HUES64 (cell line): ENCODE measurements around the gene AGPAT2.

Source experiments
- H3K27ac ChIP-seq: 2 replicates; pipeline ENCODE4 v1.7.0; 2013; ENCODE audit warnings: low read depth, low read length, inconsistent platforms
- H3K27me3 ChIP-seq: 2 replicates; pipeline ENCODE4 v1.6.1; 2013; ENCODE audit warnings: mild to moderate bottlenecking, low read length; ENCODE audit not compliant: insufficient read depth
- H3K36me3 ChIP-seq: 2 replicates; pipeline ENCODE4 v1.6.1; 2013; ENCODE audit warnings: mild to moderate bottlenecking, low read length; ENCODE audit not compliant: insufficient read depth
- H3K4me1 ChIP-seq: 2 replicates; pipeline ENCODE4 v1.6.1; 2013; ENCODE audit warnings: mild to moderate bottlenecking, low read length, moderate library complexity; ENCODE audit not compliant: insufficient read depth
- H3K4me3 ChIP-seq: 2 replicates; pipeline ENCODE4 v1.5.1; 2013; ENCODE audit warnings: mild to moderate bottlenecking, low read length, moderate library complexity
- H3K9ac ChIP-seq: 2 replicates; pipeline ENCODE4 v1.6.1; 2013; ENCODE audit warnings: mild to moderate bottlenecking, low read depth, low read length
- H3K9me3 ChIP-seq: 2 replicates; pipeline ENCODE4 v1.6.1; 2013; ENCODE audit warnings: low read depth, low read length; ENCODE audit not compliant: insufficient read depth
- WGBS: fragments of 150-250, 120-280 bp; methylation state at CpG from one replicate; pipeline ENCODE4 v1.1.7; 2013; ENCODE audit warnings: missing lambda C conversion rate; 5-methylcytosine and 5-hydroxymethylcytosine counted together

The AGPAT2 gene

DNA sequence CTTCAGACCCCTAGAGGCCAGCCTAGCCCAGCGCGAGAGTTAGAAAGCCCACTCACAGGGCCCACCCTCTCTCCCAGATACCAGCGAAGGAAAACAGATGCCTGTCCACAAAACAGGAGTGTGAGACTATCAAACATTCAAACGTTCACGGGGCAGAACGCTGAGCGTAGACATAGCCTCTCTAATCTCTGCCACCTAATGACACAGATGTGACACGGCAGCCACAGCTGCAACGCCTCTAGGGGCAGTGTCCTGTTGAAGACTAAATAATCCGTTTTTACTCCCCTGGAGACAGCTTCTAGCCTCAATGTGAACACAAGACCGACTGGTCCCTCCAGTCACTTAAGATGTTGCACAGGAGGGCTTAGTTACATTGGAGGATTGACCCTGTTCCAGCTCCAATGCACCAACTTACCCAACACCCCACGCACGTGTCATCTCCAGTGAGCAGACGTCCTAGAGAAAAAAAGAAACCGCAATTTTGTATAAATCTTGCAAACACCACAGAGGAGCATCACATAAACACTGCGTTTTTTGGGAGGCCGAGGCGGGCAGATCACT lies 39.5 kb upstream of the AGPAT2 start:
- Histone ChIP-seq H3K4me3 (peak overlapping the region; percentile 95), H3K36me3 (peaks cover 50% of the 10 kb centered on the region), H3K9ac (peak overlapping the region; percentile 92), H3K9me3 (no peaks in the 10 kb centered on the region), H3K27ac (peak overlapping the region; percentile 4; the same call in 1 of the 2 replicates), H3K4me1 (no peaks in the 10 kb centered on the region; the same call in 1 of the 2 replicates), H3K27me3 (peaks cover 13% of the 10 kb centered on the region)
- WGBS, result 61% methylated on average over 18 of the region's 18 CpGs

DNA sequence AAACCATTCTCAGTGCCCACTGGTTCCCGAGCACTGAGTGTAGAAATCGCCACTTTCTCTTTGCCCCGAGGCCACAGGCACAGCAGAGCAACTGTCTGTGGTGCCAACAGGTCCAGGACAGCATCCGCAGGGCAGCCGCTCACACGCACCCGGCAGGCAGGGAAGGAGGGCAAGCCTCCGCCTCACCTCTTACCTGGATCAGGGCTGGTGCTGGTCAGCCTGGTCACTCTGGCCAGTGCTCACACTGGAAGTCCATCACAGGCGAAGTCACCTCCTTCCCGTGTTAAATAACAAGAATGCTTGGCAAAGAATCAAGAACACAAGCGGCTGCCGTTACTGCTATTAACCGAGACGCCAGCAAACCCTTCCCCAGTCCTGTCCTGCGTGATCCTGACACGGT lies 38.9 kb upstream of the AGPAT2 start:
- Histone ChIP-seq H3K4me3 (peak overlapping the region; percentile 95; the same call in 1 of the 2 replicates), H3K36me3 (peaks cover 50% of the 10 kb centered on the region), H3K9ac (peak overlapping the region; percentile 92; the same call in 1 of the 2 replicates), H3K4me1 (no peaks in the 10 kb centered on the region; the same call in 1 of the 2 replicates), H3K27ac (peak overlapping the region; percentile 32; the same call in 1 of the 2 replicates), H3K27me3 (peaks cover 13% of the 10 kb centered on the region), H3K9me3 (no peaks in the 10 kb centered on the region)
- WGBS, result 89% methylated on average over 16 of the region's 16 CpGs

- Histone ChIP-seq H3K9ac (peak overlapping the region; percentile 92; the same call in 1 of the 2 replicates), H3K4me3 (peak overlapping the region; percentile 95; the same call in 1 of the 2 replicates), H3K27ac (0 out of 2 replicates have a peak overlapping the region, but pooled peaks have one; percentile 32), H3K36me3 (peaks cover 50% of the 10 kb centered on the region), H3K9me3 (no peaks in the 10 kb centered on the region), H3K4me1 (no peaks in the 10 kb centered on the region; the same call in 1 of the 2 replicates), H3K27me3 (peaks cover 13% of the 10 kb centered on the region)
- 92% methylated on average over 10 of the region's 10 CpGs for WGBS
Measured at GRCh38 chr9:136725612-136726011, 38.4 kb upstream of the AGPAT2 start.

DNA sequence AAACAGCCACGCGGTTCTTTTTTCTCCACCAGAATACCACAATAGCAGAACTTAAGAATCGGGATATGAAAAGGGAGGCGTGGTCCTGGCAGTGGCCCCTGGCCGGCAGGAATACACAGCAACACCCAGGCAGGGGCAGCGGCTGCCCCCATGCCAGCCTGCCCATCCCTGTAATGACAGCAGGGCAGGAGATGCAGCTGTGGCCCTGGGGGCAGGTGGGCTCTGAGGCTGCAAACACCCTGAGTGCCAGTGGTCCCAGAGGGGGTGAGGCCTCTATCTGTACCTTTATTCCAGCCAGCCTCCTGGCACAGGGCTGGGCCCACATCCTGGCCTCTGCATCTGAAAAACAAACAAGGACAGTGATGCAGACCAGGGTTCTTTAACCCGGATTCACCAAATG lies 37.5 kb upstream of the AGPAT2 start:
- Histone ChIP-seq H3K4me1 (no peaks in the 10 kb centered on the region; the same call in 1 of the 2 replicates), H3K27me3 (peaks cover 13% of the 10 kb centered on the region), H3K9ac (no peak overlapping the region), H3K36me3 (peaks cover 50% of the 10 kb centered on the region), H3K9me3 (no peaks in the 10 kb centered on the region), H3K27ac (no peak overlapping the region), H3K4me3 (no peak overlapping the region)
- WGBS, result 99% methylated on average over 7 of the region's 7 CpGs

DNA sequence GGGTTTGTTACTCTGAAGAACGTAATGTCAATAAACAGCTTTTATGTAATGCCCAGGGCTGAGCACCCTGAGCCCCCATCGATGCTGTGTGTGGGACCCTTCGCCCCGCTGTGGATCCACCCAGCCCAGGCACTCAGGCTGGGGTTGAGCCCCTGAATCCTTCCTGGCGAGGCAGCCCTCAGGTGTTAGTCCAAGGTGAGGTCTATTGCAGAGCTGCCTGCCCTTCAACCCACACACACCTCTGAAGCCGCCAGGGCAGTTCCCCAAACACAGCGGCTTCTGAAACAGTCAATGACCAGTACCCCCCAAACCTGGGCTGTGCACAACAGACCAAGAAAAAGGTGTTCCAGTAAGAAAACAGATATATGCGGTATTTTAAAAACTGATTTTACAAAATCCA lies 36.7 kb upstream of the AGPAT2 start:
- WGBS, result 91% methylated on average over 8 of the region's 8 CpGs
- H3K36me3 ChIP-seq, result peaks cover 50% of the 10 kb centered on the region

DNA sequence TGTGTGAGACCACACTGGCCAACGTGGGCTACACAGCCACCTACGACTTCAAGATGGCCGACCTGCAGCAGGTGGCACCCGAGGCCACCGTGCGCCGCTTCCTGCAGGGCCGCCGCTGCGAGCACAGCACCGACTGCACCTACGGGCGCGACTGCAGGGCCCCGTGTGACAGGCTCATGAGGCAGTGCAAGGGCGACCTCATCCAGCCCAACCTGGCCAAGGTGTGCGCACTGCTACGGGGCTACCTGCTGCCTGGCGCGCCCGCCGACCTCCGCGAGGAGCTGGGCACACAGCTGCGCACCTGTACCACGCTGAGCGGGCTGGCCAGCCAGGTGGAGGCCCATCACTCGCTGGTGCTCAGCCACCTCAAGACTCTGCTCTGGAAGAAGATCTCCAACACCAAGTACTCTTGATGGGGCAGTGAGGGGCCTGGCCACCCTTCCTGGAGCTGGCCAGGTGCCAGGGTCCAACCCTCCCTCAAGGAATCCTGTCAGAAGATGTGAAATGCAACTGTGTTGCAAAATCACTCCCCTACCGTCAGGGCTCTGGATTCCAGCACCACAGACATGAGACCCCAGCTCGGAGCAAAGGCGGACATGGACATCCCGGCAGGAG lies 36.2 kb upstream of the AGPAT2 start:
- Histone ChIP-seq H3K4me3 (no peak overlapping the region), H3K27ac (no peak overlapping the region), H3K27me3 (peaks cover 2% of the 10 kb centered on the region), H3K4me1 (no peaks in the 10 kb centered on the region; the same call in 1 of the 2 replicates), H3K9ac (no peak overlapping the region), H3K9me3 (no peaks in the 10 kb centered on the region), H3K36me3 (peaks cover 50% of the 10 kb centered on the region)
- WGBS, result 95% methylated on average over 32 of the region's 32 CpGs

More for the DNA sequence above, 36.7 kb upstream of the AGPAT2 start:
- peak overlapping the region; percentile 14; the same call in 1 of the 2 replicates for H3K27ac ChIP-seq
- H3K27me3 ChIP-seq, result peaks cover 7% of the 10 kb centered on the region
- no peak overlapping the region for H3K4me3 ChIP-seq
- no peaks in the 10 kb centered on the region; the same call in 1 of the 2 replicates for H3K4me1 ChIP-seq
- no peaks in the 10 kb centered on the region for H3K9me3 ChIP-seq
- H3K9ac ChIP-seq, result no peak overlapping the region

- Histone ChIP-seq H3K4me1 (no peaks in the 10 kb centered on the region; the same call in 1 of the 2 replicates), H3K27me3 (no peaks in the 10 kb centered on the region), H3K27ac (peak overlapping the region; percentile 43; the same call in 1 of the 2 replicates), H3K9ac (no peak overlapping the region), H3K4me3 (no peak overlapping the region), H3K36me3 (peaks cover 50% of the 10 kb centered on the region), H3K9me3 (no peaks in the 10 kb centered on the region)
- 93% methylated on average over 24 of the region's 24 CpGs for WGBS
Measured at GRCh38 chr9:136722969-136723356, 35.7 kb upstream of the AGPAT2 start.

DNA sequence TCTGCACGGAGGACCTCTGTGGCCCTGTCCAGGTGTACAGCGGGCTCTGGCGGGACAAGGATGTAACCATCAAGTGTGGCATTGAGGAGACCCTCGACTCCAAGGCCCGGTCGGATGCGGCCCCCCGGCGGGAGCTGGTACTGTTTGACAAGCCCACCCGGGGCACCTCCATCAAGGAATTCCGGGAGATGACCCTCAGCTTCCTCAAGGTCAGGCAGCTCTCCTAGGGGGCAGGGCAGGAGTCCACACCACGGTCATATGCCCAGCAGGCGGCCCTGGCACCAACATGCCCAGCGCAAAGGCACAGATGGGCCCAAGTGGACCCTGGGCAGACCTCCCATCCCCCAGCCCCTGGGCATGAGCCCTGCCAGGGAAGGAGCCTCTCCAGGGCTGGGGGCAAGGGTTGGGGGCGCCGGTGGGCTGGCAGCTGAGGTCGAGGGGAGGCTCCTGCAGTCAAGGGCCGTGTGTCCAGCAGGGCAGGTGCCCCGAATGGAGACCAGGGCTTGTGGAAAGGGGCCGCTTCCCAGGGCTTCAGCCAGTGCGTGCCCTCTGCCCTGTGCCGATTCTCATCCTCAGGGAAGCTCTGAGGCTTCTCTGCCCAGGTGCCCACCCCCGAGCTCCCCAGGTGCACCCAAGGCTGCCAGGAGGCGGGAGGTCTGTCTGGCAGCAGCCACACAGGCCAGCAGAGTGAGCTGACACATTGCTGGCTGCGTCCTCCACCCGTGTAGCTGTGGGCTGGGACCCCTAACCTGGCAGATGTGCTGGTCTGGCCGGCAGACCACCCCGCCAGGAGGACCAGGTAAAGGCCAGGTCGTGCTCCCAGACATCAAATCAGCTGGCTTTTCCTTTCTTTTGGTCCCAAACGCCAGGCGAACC lies 35.1 kb upstream of the AGPAT2 start:
- Histone ChIP-seq H3K9me3 (no peaks in the 10 kb centered on the region), H3K36me3 (peaks cover 50% of the 10 kb centered on the region), H3K4me3 (no peak overlapping the region), H3K27ac (peak overlapping the region; percentile 43; the same call in 1 of the 2 replicates), H3K4me1 (no peaks in the 10 kb centered on the region; the same call in 1 of the 2 replicates), H3K9ac (no peak overlapping the region), H3K27me3 (no peaks in the 10 kb centered on the region)
- 90% methylated on average over 31 of the region's 31 CpGs for WGBS

DNA sequence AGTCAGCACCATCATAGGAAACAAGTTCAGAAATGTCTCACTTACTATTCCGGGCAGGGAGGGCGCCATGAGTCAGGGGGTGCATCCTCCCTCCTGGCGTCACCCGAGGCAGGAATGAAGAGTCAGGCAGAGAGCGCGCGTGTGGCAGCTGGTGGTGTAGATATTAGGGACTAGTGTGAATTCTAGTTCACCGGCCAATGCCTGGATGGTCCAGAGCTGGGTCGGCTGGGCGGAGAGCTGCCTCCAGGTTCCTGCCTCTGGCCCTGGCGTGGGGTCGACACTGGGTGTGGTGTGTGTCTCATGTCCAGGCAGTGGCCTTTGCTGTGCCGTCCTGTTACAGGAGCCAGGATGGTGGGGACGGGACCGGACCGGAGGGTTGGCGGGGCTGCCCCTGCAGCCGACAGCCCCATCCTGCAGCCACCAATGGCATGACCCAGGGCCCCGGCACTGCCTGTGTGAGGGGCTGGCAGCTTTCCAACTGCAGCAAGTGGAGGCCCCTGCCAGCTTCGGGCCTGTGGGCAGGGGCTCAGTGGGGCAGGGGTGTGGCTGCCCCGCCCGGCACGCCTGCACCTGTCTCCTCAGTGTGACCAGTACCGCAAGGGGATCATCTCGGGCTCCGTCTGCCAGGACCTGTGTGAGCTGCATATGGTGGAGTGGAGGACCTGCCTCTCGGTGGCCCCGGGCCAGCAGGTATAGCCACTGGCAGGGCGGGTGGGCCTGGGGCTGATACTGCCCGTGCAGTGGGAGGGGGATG lies 34.3 kb upstream of the AGPAT2 start:
- H3K4me3 ChIP-seq, result no peak overlapping the region
- no peak overlapping the region for H3K9ac ChIP-seq
- H3K36me3 ChIP-seq, result peaks cover 46% of the 10 kb centered on the region
- no peaks in the 10 kb centered on the region for H3K9me3 ChIP-seq
- H3K27ac ChIP-seq, result no peak overlapping the region; the same call in 1 of the 2 replicates
- WGBS, result 92% methylated on average over 30 of the region's 30 CpGs
- H3K27me3 ChIP-seq, result no peaks in the 10 kb centered on the region
- no peaks in the 10 kb centered on the region; the same call in 1 of the 2 replicates for H3K4me1 ChIP-seq

GRCh38 chr9:136720898-136721338 lies 33.7 kb upstream of the AGPAT2 start:
- Histone ChIP-seq H3K27me3 (no peaks in the 10 kb centered on the region), H3K36me3 (peaks cover 40% of the 10 kb centered on the region), H3K4me3 (no peak overlapping the region), H3K9me3 (no peaks in the 10 kb centered on the region), H3K4me1 (no peaks in the 10 kb centered on the region; the same call in 1 of the 2 replicates), H3K9ac (no peak overlapping the region), H3K27ac (peak overlapping the region; percentile 50; the same call in 1 of the 2 replicates)
- WGBS, result 86% methylated on average over 11 of the region's 11 CpGs
